ENCODE measurements around the gene CORO2B. TPM values are rescaled to one million over a fixed set of nuclear protein-coding genes. Genes with fewer than 3 reads are reported as not detected.
A peak's percentile ranks its signal among the peaks of the same experiment; 100 is the strongest.

Gene CORO2B
- total and polyA plus RNA-seq, 2 experiments from 2014 or later: 1.6 to 4.6 TPM

- Histone ChIP-seq H3K4me3 (no peak overlapping the region), H2AFZ (peak overlapping the region; percentile 43), H3K27me3 (ENCODE audit: insufficient read depth) (no peaks in the 10 kb centered on the region), H3K4me1 (ENCODE audit: insufficient read depth) (no peaks in the 10 kb centered on the region), H3K27ac (ENCODE audit: low read depth) (no peak overlapping the region), H4K20me1 (replicated peaks; ENCODE audit: insufficient read depth) (no peaks in the 10 kb centered on the region), H3K79me2 (replicated peaks; ENCODE audit: insufficient read depth) (no peaks in the 10 kb centered on the region), H3F3A (replicated peaks; ENCODE audit: low read depth) (no peaks in the 10 kb centered on the region), H3K9me2 (ENCODE audit: insufficient read depth) (no peaks in the 10 kb centered on the region), H3K4me2 (no peak overlapping the region), H3K36me3 (ENCODE audit: insufficient read depth) (no peaks in the 10 kb centered on the region)
- H3K4me3 Mint-ChIP-seq: no peak overlapping the region
- peaks cover 6% of the 10 kb centered on the region; the same call in 2 of the 3 replicates for H3K36me3 Mint-ChIP-seq (ENCODE audit: low read depth)
- no peak for ATAC-seq
- H3K4me1 Mint-ChIP-seq: no peaks in the 10 kb centered on the region; the same call in 2 of the 3 replicates
- no peak overlapping the region for H3K27ac Mint-ChIP-seq
- no peak for DNase-seq (ENCODE audit: low spot score)
- H3K27me3 Mint-ChIP-seq (ENCODE audit: insufficient read depth, low read depth, poor library complexity): peaks cover 2% of the 10 kb centered on the region
- H3K9me3 Mint-ChIP-seq: peaks cover 11% of the 10 kb centered on the region
- TF ChIP-seq ZNF331 (CRISPR knock-in tag; IDR thresholded peaks at IDR 0.05; ENCODE audit: low read depth): no peak
- no peak for TF ChIP-seq EZH2phosphoT487 (IDR thresholded peaks at IDR 0.05; ENCODE audit: unreplicated experiment)
- no peak for TF ChIP-seq JUNB (IDR thresholded peaks at IDR 0.05; ENCODE audit: unreplicated experiment)
- TF ChIP-seq NANOG (IDR thresholded peaks at IDR 0.05; ENCODE audit: borderline replicate concordance): no peak
- TF ChIP-seq CREB1 (CRISPR knock-in tag; IDR thresholded peaks at IDR 0.05; ENCODE audit: low read depth): no peak
- no peak for TF ChIP-seq EZH2 (IDR thresholded peaks at IDR 0.05; ENCODE audit: low read depth, unreplicated experiment)
- TF ChIP-seq ETS1 (IDR thresholded peaks at IDR 0.05): no peak
- TF ChIP-seq REST (IDR thresholded peaks at IDR 0.05; ENCODE audit: unreplicated experiment): no peak
- TF ChIP-seq, protein P1, sequence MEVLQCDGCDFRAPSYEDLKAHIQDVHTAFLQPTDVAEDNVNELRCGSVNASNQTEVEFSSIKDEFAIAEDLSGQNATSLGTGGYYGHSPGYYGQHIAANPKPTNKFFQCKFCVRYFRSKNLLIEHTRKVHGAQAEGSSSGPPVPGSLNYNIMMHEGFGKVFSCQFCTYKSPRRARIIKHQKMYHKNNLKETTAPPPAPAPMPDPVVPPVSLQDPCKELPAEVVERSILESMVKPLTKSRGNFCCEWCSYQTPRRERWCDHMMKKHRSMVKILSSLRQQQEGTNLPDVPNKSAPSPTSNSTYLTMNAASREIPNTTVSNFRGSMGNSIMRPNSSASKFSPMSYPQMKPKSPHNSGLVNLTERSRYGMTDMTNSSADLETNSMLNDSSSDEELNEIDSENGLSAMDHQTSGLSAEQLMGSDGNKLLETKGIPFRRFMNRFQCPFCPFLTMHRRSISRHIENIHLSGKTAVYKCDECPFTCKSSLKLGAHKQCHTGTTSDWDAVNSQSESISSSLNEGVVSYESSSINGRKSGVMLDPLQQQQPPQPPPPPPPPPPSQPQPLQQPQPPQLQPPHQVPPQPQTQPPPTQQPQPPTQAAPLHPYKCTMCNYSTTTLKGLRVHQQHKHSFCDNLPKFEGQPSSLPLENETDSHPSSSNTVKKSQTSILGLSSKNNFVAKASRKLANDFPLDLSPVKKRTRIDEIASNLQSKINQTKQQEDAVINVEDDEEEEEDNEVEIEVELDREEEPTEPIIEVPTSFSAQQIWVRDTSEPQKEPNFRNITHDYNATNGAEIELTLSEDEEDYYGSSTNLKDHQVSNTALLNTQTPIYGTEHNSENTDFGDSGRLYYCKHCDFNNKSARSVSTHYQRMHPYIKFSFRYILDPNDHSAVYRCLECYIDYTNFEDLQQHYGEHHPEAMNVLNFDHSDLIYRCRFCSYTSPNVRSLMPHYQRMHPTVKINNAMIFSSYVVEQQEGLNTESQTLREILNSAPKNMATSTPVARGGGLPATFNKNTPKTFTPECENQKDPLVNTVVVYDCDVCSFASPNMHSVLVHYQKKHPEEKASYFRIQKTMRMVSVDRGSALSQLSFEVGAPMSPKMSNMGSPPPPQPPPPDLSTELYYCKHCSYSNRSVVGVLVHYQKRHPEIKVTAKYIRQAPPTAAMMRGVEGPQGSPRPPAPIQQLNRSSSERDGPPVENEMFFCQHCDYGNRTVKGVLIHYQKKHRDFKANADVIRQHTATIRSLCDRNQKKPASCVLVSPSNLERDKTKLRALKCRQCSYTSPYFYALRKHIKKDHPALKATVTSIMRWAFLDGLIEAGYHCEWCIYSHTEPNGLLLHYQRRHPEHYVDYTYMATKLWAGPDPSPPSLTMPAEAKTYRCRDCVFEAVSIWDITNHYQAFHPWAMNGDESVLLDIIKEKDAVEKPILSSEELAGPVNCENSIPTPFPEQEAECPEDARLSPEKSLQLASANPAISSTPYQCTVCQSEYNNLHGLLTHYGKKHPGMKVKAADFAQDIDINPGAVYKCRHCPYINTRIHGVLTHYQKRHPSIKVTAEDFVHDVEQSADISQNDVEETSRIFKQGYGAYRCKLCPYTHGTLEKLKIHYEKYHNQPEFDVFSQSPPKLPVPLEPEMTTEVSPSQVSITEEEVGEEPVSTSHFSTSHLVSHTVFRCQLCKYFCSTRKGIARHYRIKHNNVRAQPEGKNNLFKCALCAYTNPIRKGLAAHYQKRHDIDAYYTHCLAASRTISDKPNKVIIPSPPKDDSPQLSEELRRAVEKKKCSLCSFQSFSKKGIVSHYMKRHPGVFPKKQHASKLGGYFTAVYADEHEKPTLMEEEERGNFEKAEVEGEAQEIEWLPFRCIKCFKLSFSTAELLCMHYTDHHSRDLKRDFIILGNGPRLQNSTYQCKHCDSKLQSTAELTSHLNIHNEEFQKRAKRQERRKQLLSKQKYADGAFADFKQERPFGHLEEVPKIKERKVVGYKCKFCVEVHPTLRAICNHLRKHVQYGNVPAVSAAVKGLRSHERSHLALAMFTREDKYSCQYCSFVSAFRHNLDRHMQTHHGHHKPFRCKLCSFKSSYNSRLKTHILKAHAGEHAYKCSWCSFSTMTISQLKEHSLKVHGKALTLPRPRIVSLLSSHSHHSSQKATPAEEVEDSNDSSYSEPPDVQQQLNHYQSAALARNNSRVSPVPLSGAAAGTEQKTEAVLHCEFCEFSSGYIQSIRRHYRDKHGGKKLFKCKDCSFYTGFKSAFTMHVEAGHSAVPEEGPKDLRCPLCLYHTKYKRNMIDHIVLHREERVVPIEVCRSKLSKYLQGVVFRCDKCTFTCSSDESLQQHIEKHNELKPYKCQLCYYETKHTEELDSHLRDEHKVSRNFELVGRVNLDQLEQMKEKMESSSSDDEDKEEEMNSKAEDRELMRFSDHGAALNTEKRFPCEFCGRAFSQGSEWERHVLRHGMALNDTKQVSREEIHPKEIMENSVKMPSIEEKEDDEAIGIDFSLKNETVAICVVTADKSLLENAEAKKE (CRISPR knock-in tag; IDR thresholded peaks at IDR 0.05): no peak
- TF ChIP-seq, protein P2, sequence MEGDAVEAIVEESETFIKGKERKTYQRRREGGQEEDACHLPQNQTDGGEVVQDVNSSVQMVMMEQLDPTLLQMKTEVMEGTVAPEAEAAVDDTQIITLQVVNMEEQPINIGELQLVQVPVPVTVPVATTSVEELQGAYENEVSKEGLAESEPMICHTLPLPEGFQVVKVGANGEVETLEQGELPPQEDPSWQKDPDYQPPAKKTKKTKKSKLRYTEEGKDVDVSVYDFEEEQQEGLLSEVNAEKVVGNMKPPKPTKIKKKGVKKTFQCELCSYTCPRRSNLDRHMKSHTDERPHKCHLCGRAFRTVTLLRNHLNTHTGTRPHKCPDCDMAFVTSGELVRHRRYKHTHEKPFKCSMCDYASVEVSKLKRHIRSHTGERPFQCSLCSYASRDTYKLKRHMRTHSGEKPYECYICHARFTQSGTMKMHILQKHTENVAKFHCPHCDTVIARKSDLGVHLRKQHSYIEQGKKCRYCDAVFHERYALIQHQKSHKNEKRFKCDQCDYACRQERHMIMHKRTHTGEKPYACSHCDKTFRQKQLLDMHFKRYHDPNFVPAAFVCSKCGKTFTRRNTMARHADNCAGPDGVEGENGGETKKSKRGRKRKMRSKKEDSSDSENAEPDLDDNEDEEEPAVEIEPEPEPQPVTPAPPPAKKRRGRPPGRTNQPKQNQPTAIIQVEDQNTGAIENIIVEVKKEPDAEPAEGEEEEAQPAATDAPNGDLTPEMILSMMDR (conservative IDR thresholded peaks at IDR 0.05; ENCODE audit: low read depth in 2 of 2): no peak
- no peak for TF ChIP-seq ZNF114 (CRISPR knock-in tag; IDR thresholded peaks at IDR 0.05)
- TF ChIP-seq STAT1 (IDR thresholded peaks at IDR 0.05; ENCODE audit: unreplicated experiment): no peak
- TF ChIP-seq POLR2AphosphoS5 (IDR thresholded peaks at IDR 0.05; ENCODE audit: low read depth): no peak
Observed at GRCh38 chr15:68543165-68544008, 35.4 kb upstream of the CORO2B start.

Data from GM23338 (cell line).